K562 (cell line): ENCODE measurements around the gene ITGB5. TPM values are rescaled to one million over a fixed set of nuclear protein-coding genes. Genes with fewer than 3 reads are reported as not detected.

Experiments
- CC2D1A ChIP-seq: fragments of 450-650 bp; IDR thresholded peaks from 2 replicates; pipeline ENCODE4 v1.6.1; 2017; ENCODE audit warnings: mild to moderate bottlenecking
- ESRRA ChIP-seq: fragments of 450-650 bp; IDR thresholded peaks from 2 replicates; pipeline ENCODE4 v1.6.1; 2014; ENCODE audit warnings: low read depth, mild to moderate bottlenecking, moderate library complexity, borderline replicate concordance
- FOS ChIP-seq: IDR thresholded peaks from 3 replicates; pipeline ENCODE4 v1.6.1; 2011; ENCODE audit not compliant: insufficient read length; ENCODE audit errors: extremely low read depth
- TAF9B ChIP-seq: fragments of 450-650 bp; IDR thresholded peaks from 2 replicates; pipeline ENCODE4 v1.6.1; 2018; ENCODE audit warnings: mild to moderate bottlenecking; ENCODE audit not compliant: partially characterized antibody
- TSHZ1 ChIP-seq: fragments of 250-450 bp; sonication (Bioruptor Pico); IDR thresholded peaks from 2 replicates; pipeline ENCODE4 v1.4.0; 2020; ENCODE audit warnings: mild to moderate bottlenecking, moderate library complexity
- UBTF ChIP-seq, 2 experiments: IDR thresholded peaks; 2 replicates each; pipeline ENCODE4 v1.6.1; 2012; ENCODE audit warnings: improper control_type of control experiment in 2 of 2, low read depth in 2 of 2, low read length in 2 of 2, borderline replicate concordance in 1 of 2
- ZNF318 ChIP-seq, 2 experiments: fragments of 450-650 bp; IDR thresholded peaks; 2 replicates each; pipeline ENCODE4 v1.6.1; 2016; ENCODE audit warnings: mild to moderate bottlenecking in 2 of 2, borderline replicate concordance in 1 of 2, low read depth in 1 of 2, moderate library complexity in 1 of 2
- polyA plus RNA-seq, 8 experiments: library from polyadenylated mRNA; depleted of rRNA in 4 of 8; stranded (reverse) in 5 of 8; unstranded in 3 of 8; fragments of >200 nt; fragmentation: Nextera tagmentation in 2 of 8; fragmentation: Illumina TruSeq in 1 of 8; extraction: Ambion mirVana in 2 of 8; extraction: Trizol in 1 of 8; gene quantifications; 2 replicates each; pipeline versions ENCODE4 v1.2.1 to v1.2.3, GENCODE V29; 2011 to 2014; ENCODE audit warnings: inconsistent platforms in 1 of 8, missing spikeins in 1 of 8
- total RNA-seq, 7 experiments: library from RNA; depleted of rRNA in 6 of 7; stranded (reverse); fragments of >200 nt in 6 of 7; fragmentation: Illumina TruSeq in 2 of 7; extraction: Trizol in 2 of 7; gene quantifications; 2 replicates each; pipeline versions ENCODE4 v1.2.1 to v1.2.3, GENCODE V29; 2011 to 2021; ENCODE audit warnings: low replicate concordance in 1 of 7
- TF ChIP-seq, protein P1 (sequence below): fragments of 200-400 bp; formaldehyde crosslinking; IDR thresholded peaks from 2 replicates; pipeline ENCODE4 v1.6.1; 2017; ENCODE audit warnings: mild to moderate bottlenecking, low read depth, low read length, moderate library complexity

ITGB5 gene
- total and polyA plus RNA-seq, 9 of the 15 experiments (the other 6 are each of a cell fraction or from before 2014, with no cell fraction given): 1.7 to 46.8 (median 9.9) TPM

DNA sequence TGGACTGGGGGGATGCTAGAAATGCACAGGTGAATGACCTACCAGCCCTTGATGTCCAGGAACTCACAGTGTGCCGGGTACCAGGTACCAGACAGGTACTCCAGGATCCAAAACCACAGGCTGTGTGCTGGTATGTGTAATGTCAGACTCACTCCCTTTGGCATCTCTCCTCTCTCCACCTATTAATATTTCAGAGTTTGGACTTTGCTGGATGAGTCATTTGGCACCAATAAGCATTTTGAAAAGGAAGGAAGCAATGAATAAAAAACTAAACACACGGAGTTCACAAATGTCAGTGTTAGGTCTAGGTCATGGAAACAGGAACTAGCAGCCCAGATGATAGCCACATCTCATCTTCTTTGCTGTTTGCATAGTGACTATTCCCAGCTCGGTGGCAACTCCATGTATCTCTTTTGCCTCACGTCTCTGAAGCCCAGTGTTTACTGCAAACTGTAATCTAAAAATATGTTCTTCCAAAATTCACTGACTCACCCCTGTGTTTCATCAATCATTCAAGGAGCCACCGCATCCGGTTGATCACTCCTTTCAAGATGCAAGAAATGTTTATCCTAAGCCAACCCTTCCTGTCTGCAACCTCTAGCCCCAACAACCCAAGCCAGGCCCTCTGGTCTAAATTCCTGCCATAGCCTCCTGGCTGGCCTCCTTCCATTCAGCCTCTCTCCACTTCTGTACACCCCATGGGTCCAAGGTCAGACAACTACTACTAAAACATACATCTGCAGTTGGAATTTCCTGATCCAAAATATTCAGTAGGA lies 8.4 kb downstream of the ITGB5 start (continued):
- TF ChIP-seq ZNF318 (IDR thresholded peaks at IDR 0.05; ENCODE audit: borderline replicate concordance in 1 of 2, low read depth in 1 of 2) (peak in 1 of 2 experiments; percentile 69; a peak in 1 of 4 replicates), FOS (no peak), TSHZ1 (CRISPR knock-in tag) (no peak), UBTF (IDR thresholded peaks at IDR 0.05; ENCODE audit: borderline replicate concordance in 1 of 2, low read depth in 2 of 2, low read length in 2 of 2) (no peak), CC2D1A (peak; percentile 14; the same call in 1 of the 2 replicates), TAF9B (peak; percentile 56), ESRRA (peak; percentile 61)
- TF ChIP-seq, protein P1, sequence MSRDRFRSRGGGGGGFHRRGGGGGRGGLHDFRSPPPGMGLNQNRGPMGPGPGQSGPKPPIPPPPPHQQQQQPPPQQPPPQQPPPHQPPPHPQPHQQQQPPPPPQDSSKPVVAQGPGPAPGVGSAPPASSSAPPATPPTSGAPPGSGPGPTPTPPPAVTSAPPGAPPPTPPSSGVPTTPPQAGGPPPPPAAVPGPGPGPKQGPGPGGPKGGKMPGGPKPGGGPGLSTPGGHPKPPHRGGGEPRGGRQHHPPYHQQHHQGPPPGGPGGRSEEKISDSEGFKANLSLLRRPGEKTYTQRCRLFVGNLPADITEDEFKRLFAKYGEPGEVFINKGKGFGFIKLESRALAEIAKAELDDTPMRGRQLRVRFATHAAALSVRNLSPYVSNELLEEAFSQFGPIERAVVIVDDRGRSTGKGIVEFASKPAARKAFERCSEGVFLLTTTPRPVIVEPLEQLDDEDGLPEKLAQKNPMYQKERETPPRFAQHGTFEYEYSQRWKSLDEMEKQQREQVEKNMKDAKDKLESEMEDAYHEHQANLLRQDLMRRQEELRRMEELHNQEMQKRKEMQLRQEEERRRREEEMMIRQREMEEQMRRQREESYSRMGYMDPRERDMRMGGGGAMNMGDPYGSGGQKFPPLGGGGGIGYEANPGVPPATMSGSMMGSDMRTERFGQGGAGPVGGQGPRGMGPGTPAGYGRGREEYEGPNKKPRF: no peak
